HepG2 (cell line): ENCODE results near the gene WDR70. TPM values are rescaled to one million over a fixed set of nuclear protein-coding genes. Genes with fewer than 3 reads are reported as not detected.

Experiments used
- ATAC-seq: fragments of 200-7000 bp; cut with Tn5 transposase; 3 replicates; pipeline ENCODE4 v1.9.1; 2020; ENCODE audit warnings: mild to moderate bottlenecking, moderate library complexity
- BruUV-seq: library from RNA; stranded (reverse); fragments of 400-500 nt; replicated peaks from 2 replicates; lab custom pipeline; 2021; lab: Mats Ljungman, UMichigan
- CTCF ChIA-PET: fragments of 300-600 bp; formaldehyde crosslinking; extraction: SDS; loops from one replicate; lab custom pipeline; 2021; ENCODE audit warnings: low total read pairs, inconsistent platforms, low intra/inter-chr PET ratio; lab: Yijun Ruan, JAX
- POLR2A ChIA-PET: fragments of 350-600 bp; sonication (Branson Sonifier 250); formaldehyde crosslinking; loops from one replicate; lab custom pipeline; 2020; ENCODE audit warnings: antibody characterized with exemption, inconsistent platforms; lab: Yijun Ruan, JAX
- DNase-seq: peaks from one replicate; pipeline ENCODE4 v3.0.0-alpha.2; 2015; ENCODE audit warnings: low spot score
- FAIRE-seq: peaks from 3 replicates; lab custom pipeline; 2011; peaks lifted over from hg19 to GRCh38; lab: Jason Lieb, UNC
- H2AFZ ChIP-seq: one replicate; pipeline ENCODE4 v1.6.1; 2011; ENCODE audit warnings: low read length, inconsistent platforms
- H3K27ac ChIP-seq: fragments of 300-600 bp; 3 replicates; pipeline ENCODE4 v1.8.0; 2011; ENCODE audit warnings: mixed run types, mild to moderate bottlenecking, mixed read lengths, low read length, inconsistent platforms; ENCODE audit not compliant: insufficient read depth; ENCODE audit errors: extremely low read length
- H3K27me3 ChIP-seq, 2 experiments: fragments of 200-600 bp in 1 of 2; 2 replicates in 1 of 2; 3 replicates in 1 of 2; pipeline versions ENCODE4 v1.6.0 to v1.8.0; 2011; ENCODE audit warnings: low read length in 2 of 2, mild to moderate bottlenecking in 2 of 2, moderate library complexity in 2 of 2, inconsistent platforms in 1 of 2; ENCODE audit not compliant: insufficient read depth in 2 of 2, control insufficient read depth in 1 of 2
- H3K36me3 ChIP-seq, 2 experiments: fragments of 200-600 bp in 1 of 2; replicated peaks in 1 of 2; 2 replicates in 1 of 2; 3 replicates in 1 of 2; pipeline versions ENCODE4 v1.5.1 to v1.8.0; 2011; ENCODE audit warnings: low read length in 2 of 2, inconsistent platforms in 1 of 2; ENCODE audit not compliant: insufficient read depth in 2 of 2, control insufficient read depth in 1 of 2
- H3K4me1 ChIP-seq: 2 replicates; pipeline ENCODE4 v1.5.1; 2012; ENCODE audit warnings: low read length, inconsistent platforms; ENCODE audit not compliant: insufficient read depth
- H3K4me2 ChIP-seq: 2 replicates; pipeline ENCODE4 v1.6.0; 2011; ENCODE audit warnings: low read depth, low read length, inconsistent platforms
- H3K4me3 ChIP-seq, 3 experiments: fragments of 200-600 bp in 1 of 3; sonication (generic), shearing (Covaris generic) in 1 of 3; replicated peaks in 1 of 3; 2 replicates each; pipeline ENCODE4 v1.5.1; 2011 to 2016; ENCODE audit warnings: low read length in 3 of 3, inconsistent platforms in 2 of 3, low read depth in 2 of 3, mild to moderate bottlenecking in 2 of 3, control low read depth in 1 of 3, mixed read lengths in 1 of 3; ENCODE audit not compliant: insufficient read depth in 1 of 3
- H3K79me2 ChIP-seq: one replicate; pipeline ENCODE4 v1.6.1; 2011; ENCODE audit warnings: low read length, inconsistent platforms; ENCODE audit not compliant: insufficient read depth
- H3K9ac ChIP-seq: 2 replicates; pipeline ENCODE4 v1.6.0; 2011; ENCODE audit warnings: mild to moderate bottlenecking, low read depth, low read length, inconsistent platforms; ENCODE audit not compliant: insufficient read depth
- H3K9me3 ChIP-seq: 2 replicates; pipeline ENCODE4 v1.5.1; 2012; ENCODE audit warnings: mild to moderate bottlenecking, low read length
- H4K20me1 ChIP-seq: 2 replicates; pipeline ENCODE4 v1.6.0; 2011; ENCODE audit warnings: inconsistent platforms, mild to moderate bottlenecking, low read length, moderate library complexity; ENCODE audit not compliant: insufficient read depth
- POLR2AphosphoS5 ChIP-seq: IDR thresholded peaks from 2 replicates; pipeline ENCODE4 v1.6.1; 2012; ENCODE audit warnings: low read depth, low read length
- WGBS: methylation state at CpG from one replicate; pipeline ENCODE4 v1.1.6; 2017; ENCODE audit warnings: low lambda C conversion rate; 5-methylcytosine and 5-hydroxymethylcytosine counted together
- in situ Hi-C: cut with HindIII; loops from 2 replicates; pipeline ENCODE4 v1.10.0; 2017; ENCODE audit warnings: low pct_unique_long_range_greater_than_20kb; ENCODE audit not compliant: extremely low pct_ligation_motif_present
- intact Hi-C: fragments of 100-400 bp; cut with micrococcal nuclease; formaldehyde crosslinking; loops from one replicate; pipeline ENCODE4 v1.10.0; 2022; ENCODE audit not compliant: unreplicated experiment
- polyA plus RNA-seq, 8 experiments: library from polyadenylated mRNA; depleted of rRNA in 3 of 8; stranded (reverse) in 7 of 8; unstranded in 1 of 8; fragments of >200 nt; fragmentation: Illumina TruSeq in 4 of 8; extraction: Trizol in 4 of 8; gene quantifications; 2 replicates each; pipeline versions ENCODE4 v1.2.1 to v1.2.3, GENCODE V29; 2011 to 2016; ENCODE audit warnings: low read depth in 4 of 8, missing spikeins in 1 of 8, mixed read lengths in 1 of 8; ENCODE audit not compliant: insufficient read depth in 1 of 8
- total RNA-seq, 5 experiments: library from RNA; depleted of rRNA; stranded (reverse); fragments of >200 nt; fragmentation: Illumina TruSeq; extraction: Trizol; gene quantifications; 2 replicates each; pipeline ENCODE4 v1.2.3, GENCODE V29; 2016; ENCODE audit warnings: low read depth in 1 of 5
- TF ChIP-seq, protein P1 (sequence below): sonication (generic); formaldehyde crosslinking; IDR thresholded peaks from 2 replicates; pipeline ENCODE4 v1.4.0; 2020; ENCODE audit warnings: missing genetic modification reagents
- TF ChIP-seq, protein P2 (sequence below): sonication (generic); formaldehyde crosslinking; IDR thresholded peaks from 2 replicates; pipeline ENCODE4 v1.4.0; 2020; ENCODE audit warnings: low read depth, missing genetic modification reagents

The WDR70 gene
- total and polyA plus RNA-seq, 2 of the 13 experiments (the other 11 are each of a cell fraction or from before 2014, with no cell fraction given) = 14.6 to 30.6 TPM

DNA sequence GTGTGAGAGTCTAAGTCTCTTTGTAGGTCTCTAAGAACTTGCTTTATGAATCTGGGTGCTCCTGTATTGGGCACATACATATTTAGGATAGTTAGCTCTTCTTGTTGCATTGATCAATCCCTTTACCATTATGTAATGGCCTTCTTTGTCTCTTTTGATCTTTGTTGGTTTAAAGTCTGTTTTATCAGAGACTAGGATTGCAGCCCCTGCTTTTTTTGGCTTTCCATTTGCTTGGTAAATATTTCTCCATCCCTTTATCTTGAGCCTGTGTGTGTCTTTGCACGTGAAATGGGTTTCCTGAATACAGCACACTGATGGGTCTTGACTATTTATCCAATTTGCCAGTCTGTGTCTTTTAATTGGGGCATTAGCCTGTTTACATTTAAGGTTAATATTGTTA, 275.4 kb downstream of the WDR70 start (continued):
- TF ChIP-seq, protein P1, sequence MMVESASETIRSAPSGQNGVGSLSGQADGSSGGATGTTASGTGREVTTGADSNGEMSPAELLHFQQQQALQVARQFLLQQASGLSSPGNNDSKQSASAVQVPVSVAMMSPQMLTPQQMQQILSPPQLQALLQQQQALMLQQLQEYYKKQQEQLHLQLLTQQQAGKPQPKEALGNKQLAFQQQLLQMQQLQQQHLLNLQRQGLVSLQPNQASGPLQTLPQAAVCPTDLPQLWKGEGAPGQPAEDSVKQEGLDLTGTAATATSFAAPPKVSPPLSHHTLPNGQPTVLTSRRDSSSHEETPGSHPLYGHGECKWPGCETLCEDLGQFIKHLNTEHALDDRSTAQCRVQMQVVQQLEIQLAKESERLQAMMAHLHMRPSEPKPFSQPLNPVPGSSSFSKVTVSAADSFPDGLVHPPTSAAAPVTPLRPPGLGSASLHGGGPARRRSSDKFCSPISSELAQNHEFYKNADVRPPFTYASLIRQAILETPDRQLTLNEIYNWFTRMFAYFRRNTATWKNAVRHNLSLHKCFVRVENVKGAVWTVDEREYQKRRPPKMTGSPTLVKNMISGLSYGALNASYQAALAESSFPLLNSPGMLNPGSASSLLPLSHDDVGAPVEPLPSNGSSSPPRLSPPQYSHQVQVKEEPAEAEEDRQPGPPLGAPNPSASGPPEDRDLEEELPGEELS (CRISPR knock-in tag) = peak; percentile 74

DNA sequence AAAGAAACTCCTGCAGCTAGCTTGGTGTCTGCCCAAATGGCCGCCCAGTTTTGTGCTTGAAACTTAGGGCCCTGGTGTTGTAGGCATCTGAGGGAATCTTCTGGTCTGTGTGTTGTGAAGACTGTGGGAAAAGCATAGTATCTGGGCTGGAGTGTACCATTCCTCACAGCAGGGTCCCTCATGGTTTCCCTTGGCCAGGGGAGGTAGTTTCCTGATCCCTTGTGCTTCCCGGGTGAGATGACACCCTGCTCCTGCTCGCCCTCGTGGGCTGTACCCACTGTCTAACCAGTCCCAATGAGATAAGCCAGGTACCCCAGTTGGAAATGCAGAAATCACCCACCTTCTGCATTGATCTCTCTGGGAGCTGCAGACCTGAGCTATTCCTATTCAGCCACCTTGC, 277.9 kb downstream of the WDR70 start:
- no peak for FAIRE-seq
- Histone ChIP-seq H3K27me3 (no peaks in the 10 kb centered on the region), H3K9ac (no peak overlapping the region), H3K79me2 (no peaks in the 10 kb centered on the region), H3K36me3 (0 out of 5 replicates have a peak, but pooled peaks cover 0 to 1% of the 10 kb centered on the region in 2 experiments), H3K4me1 (peaks cover 43% of the 10 kb centered on the region), H3K4me3 (no peak overlapping the region), H3K9me3 (peaks cover 5% of the 10 kb centered on the region), H2AFZ (no peak overlapping the region), H3K4me2 (no peak overlapping the region), H3K27ac (no peak overlapping the region), H4K20me1 (no peaks in the 10 kb centered on the region)
- no peak for TF ChIP-seq POLR2AphosphoS5
- TF ChIP-seq, protein P2, sequence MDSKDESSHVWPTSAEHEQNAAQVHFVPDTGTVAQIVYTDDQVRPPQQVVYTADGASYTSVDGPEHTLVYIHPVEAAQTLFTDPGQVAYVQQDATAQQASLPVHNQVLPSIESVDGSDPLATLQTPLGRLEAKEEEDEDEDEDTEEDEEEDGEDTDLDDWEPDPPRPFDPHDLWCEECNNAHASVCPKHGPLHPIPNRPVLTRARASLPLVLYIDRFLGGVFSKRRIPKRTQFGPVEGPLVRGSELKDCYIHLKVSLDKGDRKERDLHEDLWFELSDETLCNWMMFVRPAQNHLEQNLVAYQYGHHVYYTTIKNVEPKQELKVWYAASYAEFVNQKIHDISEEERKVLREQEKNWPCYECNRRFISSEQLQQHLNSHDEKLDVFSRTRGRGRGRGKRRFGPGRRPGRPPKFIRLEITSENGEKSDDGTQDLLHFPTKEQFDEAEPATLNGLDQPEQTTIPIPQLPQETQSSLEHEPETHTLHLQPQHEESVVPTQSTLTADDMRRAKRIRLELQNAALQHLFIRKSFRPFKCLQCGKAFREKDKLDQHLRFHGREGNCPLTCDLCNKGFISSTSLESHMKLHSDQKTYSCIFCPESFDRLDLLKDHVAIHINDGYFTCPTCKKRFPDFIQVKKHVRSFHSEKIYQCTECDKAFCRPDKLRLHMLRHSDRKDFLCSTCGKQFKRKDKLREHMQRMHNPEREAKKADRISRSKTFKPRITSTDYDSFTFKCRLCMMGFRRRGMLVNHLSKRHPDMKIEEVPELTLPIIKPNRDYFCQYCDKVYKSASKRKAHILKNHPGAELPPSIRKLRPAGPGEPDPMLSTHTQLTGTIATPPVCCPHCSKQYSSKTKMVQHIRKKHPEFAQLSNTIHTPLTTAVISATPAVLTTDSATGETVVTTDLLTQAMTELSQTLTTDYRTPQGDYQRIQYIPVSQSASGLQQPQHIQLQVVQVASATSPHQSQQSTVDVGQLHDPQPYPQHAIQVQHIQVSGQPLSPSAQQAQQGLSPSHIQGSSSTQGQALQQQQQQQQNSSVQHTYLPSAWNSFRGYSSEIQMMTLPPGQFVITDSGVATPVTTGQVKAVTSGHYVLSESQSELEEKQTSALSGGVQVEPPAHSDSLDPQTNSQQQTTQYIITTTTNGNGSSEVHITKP (CRISPR knock-in tag) = peak; percentile 54; the same call in 1 of the 2 replicates
- no TSS peak for BruUV-seq
- WGBS = 92% methylated on average over 2 of the region's 4 CpGs
- ChIA-PET POLR2A (no interaction called here), CTCF (no interaction called here)
- DNase-seq = no peak
- in situ Hi-C loops = no loop called here
- intact Hi-C loops = no loop called here
- ATAC-seq = no peak
